Colonic mucosa (tissue), 4 donors: ENCODE measurements around the gene ITGB8. TPM values are rescaled to one million over a fixed set of nuclear protein-coding genes. Genes with fewer than 3 reads are reported as not detected.

Experiments used
- DNase-seq: peaks from one replicate; pipeline ENCODE4 v3.0.0-alpha.2; 2020
- H3K27ac ChIP-seq: fragments of 200-600 bp; one replicate; pipeline ENCODE4 v1.8.0; 2021
- H3K27me3 ChIP-seq: fragments of 200-600 bp; one replicate; pipeline ENCODE4 v1.8.0; 2021
- H3K36me3 ChIP-seq: fragments of 200-600 bp; one replicate; pipeline ENCODE4 v1.8.0; 2021
- H3K4me1 ChIP-seq: fragments of 200-600 bp; one replicate; pipeline ENCODE4 v1.8.0; 2021; ENCODE audit warnings: mild to moderate bottlenecking
- H3K4me3 ChIP-seq: fragments of 200-600 bp; one replicate; pipeline ENCODE4 v1.8.0; 2021
- H3K9ac ChIP-seq, 2 donors: one replicate each; pipeline ENCODE4 v1.7.0; 2013; ENCODE audit warnings: control low read depth in 2 of 2, low read depth in 2 of 2, low read length in 2 of 2
- H3K9me3 ChIP-seq: fragments of 200-600 bp; one replicate; pipeline ENCODE4 v1.8.0; 2021
- CTCF ChIP-seq: fragments of 200-600 bp; IDR thresholded peaks from one replicate; pipeline ENCODE4 v1.8.0; 2022; ENCODE audit warnings: antibody characterized with exemption, mild to moderate bottlenecking
- intact Hi-C: fragments of 100-400 bp; cut with DNase I; formaldehyde crosslinking; loops from one replicate; pipeline ENCODE4 v1.14.1; 2022
- total RNA-seq, 2 donors: library from RNA; stranded (reverse); fragmentation: NEBNext Ultra II Directional in 1 of 2; extraction: Animal tissue kit (Norgen Biotek cat#: 25700) in 1 of 2; gene quantifications; one replicate each; pipeline ENCODE4 v1.2.1, GENCODE V29; 2021
- donor health status: healthy.
- donor health status: DM: no; HTN: no; CAD: no.
- donor health status: DM: no; HTN: no; CAD: no.

ITGB8 gene
- total RNA-seq, 2 donors from 2014 or later, result 7.3 to 8.1 TPM

DNA sequence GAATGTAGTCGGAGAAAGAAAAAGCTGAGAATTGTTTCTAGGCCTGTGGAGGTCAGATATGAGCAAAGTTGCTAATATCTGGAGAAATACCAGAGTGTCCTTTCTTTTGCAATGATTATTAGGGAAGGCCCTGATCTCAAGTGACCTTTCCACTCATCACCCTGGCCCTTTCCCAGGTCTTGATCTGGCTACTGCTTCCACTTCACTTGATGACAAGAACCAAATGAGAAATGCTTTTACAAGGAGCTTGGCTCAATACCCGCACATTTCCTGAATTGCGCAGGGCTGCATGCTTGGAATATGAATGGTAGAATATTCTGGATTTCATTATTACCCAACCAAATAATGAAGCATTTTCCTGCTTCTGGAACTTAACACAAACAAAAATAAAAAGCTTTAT is 104.6 kb downstream of the ITGB8 start:
- H3K4me3 ChIP-seq, result no peak overlapping the region
- no peaks in the 10 kb centered on the region for H3K9me3 ChIP-seq
- no peaks in the 10 kb centered on the region for H3K4me1 ChIP-seq
- TF ChIP-seq CTCF, result no peak
- no peaks in the 10 kb centered on the region for H3K36me3 ChIP-seq
- intact Hi-C loops, result loop anchor here (10.0 kb wide), 1 partner anchor 121 kb away; no protein-coding TSS in a partner anchor
- H3K27me3 ChIP-seq, result no peaks in the 10 kb centered on the region
- no peak overlapping the region for H3K9ac ChIP-seq
- H3K27ac ChIP-seq, result no peak overlapping the region
- peak; percentile 32 for DNase-seq

DNA sequence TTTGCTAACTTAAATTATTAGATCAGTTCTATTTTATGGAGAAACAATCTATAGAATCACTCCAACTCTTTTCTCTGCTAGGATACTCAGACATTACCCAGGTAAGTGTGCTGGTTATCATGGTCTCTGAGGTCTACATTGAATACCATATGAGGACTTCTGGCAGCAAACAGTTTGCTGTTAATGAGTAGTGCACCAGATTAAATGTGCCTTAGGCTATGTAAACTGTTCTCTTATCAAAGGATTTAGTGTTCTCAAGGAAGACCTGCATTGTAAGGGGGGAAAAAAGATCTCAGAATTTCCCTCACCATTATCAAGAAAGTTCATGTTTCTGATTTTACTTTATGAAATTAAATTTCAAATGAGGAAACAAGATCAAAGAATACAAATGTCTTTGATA is 107.5 kb downstream of the ITGB8 start:
- Histone ChIP-seq H3K27me3 (no peaks in the 10 kb centered on the region), H3K9me3 (no peaks in the 10 kb centered on the region), H3K9ac (no peak overlapping the region), H3K27ac (no peak overlapping the region), H3K4me3 (no peak overlapping the region), H3K4me1 (no peaks in the 10 kb centered on the region), H3K36me3 (no peaks in the 10 kb centered on the region)
- intact Hi-C loops, result loop anchor here (10.0 kb wide), 1 partner anchor 123 kb away; no protein-coding TSS in a partner anchor
- TF ChIP-seq CTCF, result no peak
- no peak for DNase-seq

DNA sequence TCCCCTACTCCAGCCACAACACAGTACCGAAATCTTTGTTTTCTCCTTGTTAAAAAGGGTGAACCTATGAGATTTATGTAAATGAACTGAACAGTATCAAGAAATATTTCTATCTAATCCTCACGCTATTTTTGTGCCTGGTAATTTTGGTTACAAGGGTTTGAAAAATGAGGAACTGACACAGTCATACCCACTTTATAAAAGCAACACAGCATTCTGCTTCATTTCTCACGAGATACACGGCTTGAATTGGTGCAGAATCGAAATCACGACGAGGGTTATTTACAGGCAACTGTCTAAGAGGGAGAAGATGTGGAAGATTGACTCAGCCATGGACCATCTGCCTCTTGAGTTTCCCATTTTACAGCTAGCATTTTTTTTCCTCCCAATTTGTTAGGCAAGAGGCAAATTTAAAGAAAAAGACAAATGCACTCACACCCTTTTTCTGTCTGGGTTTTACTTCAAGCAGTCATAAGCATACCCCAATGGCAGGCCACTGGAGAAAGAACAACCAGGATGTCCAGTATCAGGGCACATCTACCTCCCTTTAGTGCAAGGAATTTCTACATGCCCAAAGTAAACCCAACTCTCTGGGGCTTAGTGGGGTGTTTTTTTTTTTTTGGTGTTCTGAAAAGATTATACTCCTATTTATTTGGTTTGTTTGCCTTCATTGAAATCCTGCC is 108.1 kb downstream of the ITGB8 start:
- no peak overlapping the region for H3K27ac ChIP-seq

GRCh38 chr7:20439416-20440185 is 108.9 kb downstream of the ITGB8 start:
- Histone ChIP-seq H3K4me1 (no peaks in the 10 kb centered on the region), H3K27me3 (no peaks in the 10 kb centered on the region), H3K27ac (no peak overlapping the region), H3K9ac (no peak overlapping the region), H3K4me3 (no peak overlapping the region), H3K36me3 (no peaks in the 10 kb centered on the region), H3K9me3 (no peaks in the 10 kb centered on the region)
- DNase-seq, result no peak
- intact Hi-C loops, result loop anchor here (10.0 kb wide), 1 partner anchor 125 kb away; no protein-coding TSS in a partner anchor
- TF ChIP-seq CTCF, result no peak

More for the DNA sequence above, 108.1 kb downstream of the ITGB8 start:
- no peaks in the 10 kb centered on the region for H3K36me3 ChIP-seq
- intact Hi-C loops, result loop anchor here (10.0 kb wide), 1 partner anchor 124 kb away; no protein-coding TSS in a partner anchor
- no peak overlapping the region for H3K9ac ChIP-seq
- H3K4me3 ChIP-seq, result no peak overlapping the region
- no peak for DNase-seq
- no peak for TF ChIP-seq CTCF
- H3K4me1 ChIP-seq, result no peaks in the 10 kb centered on the region
- H3K27me3 ChIP-seq, result no peaks in the 10 kb centered on the region
- H3K9me3 ChIP-seq, result no peaks in the 10 kb centered on the region

DNA sequence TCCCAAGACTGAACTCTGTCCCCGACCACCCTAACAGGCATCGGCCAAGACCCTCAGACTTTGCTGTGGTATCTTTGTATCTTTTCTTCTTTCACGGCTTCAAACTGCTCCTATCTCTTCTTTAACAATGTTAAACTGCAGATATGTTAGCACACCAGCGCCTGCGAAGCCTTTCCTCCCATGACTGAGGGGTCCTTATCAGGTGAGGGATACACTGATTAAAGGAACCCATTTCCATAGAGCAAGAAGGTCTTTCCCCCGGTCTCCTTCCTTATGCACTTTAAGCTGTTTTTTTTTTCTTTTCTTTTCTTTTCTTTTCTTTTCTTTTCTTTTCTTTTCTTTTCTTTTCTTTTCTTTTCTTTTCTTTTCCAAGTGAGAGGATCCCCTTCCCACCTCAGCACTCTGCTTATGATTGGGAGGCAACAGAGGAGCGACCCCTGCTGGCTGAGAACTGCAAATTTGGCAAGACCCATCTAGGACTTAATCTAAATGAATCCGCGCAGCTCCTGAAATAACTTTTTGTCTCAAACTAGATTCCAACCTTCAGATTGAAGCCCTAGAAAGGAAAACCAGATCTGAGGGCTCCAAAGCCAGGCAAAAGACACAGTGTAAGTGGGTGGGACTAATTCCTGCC is 109.9 kb downstream of the ITGB8 start:
- intact Hi-C loops, result no loop called here
- Histone ChIP-seq H3K36me3 (no peaks in the 10 kb centered on the region), H3K27me3 (no peaks in the 10 kb centered on the region), H3K27ac (no peak overlapping the region), H3K9ac (no peak overlapping the region), H3K9me3 (no peaks in the 10 kb centered on the region), H3K4me3 (no peak overlapping the region), H3K4me1 (no peaks in the 10 kb centered on the region)
- peak; percentile 56 for DNase-seq
- peak; percentile 38 for TF ChIP-seq CTCF
